ENCODE measurements around the gene DRGX.

DRGX gene

DNA sequence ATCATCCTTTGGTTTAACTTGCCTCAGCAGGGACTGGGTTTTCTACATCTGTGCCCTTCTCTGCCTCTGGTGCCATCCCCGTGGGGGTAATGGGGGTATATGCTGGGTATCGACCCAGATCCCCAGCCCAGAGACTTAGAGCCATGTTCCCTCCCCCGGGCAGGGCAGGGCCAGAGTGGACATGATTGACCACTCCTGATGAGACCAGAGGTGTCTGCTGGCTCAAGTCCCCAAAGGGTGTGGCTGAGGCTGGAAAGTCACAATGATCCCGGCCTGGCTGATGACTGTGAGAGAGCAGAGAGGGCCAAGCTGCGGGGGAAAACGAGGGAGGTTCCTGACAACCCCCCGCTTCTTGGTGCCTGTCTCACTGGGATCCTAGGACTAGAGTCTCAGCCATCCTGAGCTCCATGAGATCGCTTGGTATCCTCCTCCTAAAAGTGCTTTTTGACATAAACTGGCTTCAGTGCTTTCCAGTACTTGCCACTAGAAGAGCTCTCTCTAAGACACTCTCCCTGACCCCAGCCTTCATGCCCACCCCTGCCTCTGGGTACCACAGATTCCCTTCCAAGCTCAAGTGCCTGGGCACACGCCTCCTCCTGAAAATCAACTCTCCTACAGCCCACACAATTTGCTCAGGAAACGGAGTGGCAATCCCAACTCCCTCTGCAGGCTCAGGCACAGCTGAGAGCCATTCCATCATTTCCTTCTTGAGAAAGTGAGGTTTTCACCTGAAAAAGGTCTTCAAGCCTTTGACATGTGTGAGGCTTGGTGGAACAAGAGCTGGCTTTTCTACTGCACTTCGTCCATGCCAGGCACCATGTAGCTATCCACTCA is 33.9 kb downstream of the DRGX start:
- DNase-seq (ENCODE audit: low spot score) = no peak

DNA sequence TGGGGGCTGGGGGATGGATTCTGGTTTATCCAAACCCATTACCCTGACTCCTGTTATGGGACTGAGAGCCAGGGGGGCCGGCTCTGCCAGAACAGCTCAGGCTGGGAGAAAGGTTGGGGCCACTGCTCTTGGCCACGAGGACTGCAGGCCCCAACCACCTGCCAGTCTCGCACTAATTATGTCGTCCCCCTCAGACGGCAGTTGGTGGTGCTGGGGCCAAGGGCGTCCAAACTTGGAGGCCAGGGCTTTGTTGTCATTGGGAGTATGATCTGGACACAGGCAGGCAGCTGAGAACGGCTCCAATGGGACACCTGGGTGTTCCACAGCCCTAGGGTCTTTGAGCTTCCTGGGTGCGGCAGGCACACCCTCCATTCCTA is 34.7 kb downstream of the DRGX start:
- no peak for DNase-seq (ENCODE audit: low spot score)

DNA sequence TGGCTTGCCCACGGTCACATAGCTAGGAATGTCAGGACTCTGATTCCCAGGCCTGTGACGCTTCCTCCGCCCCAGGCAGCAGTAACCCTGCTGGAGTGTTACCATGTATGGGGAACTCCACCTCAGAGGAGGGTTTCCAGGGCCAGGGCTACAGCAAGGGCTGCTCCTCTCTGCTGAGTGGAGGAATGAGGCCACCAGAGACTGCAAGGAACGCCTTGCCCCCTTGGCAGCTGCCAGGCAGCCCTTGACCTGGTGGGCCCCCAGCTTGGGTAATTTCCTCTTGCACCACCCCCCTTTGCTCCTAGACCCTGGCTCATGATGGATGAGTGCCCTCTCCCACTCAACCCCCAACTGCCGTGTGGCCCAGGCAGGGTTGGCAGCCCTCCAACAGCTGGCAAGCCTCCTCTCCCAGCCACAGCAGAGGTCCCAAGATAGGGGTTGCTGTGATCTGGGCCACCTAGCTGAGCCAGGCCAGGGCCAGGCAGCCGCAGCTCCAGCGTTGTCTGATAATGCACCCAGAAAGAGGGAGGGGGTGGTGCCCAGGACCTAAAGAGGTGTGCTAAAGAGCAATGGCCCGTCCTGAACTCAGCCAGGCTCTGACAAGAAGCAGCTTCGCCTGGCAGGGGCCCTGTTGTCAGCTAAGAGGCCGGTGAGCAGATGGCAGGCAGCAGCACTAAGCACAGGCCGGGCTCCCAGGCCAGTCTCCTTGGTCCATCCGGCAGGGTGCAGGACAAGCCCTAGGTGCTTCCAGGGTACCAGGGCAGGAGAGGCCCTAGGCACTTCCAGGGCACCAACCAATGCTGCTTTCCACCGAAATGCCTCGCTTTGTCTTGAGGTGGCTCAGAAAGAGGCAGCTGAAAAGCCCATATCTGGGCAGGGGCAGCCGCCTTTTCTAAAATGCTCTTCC is 35.4 kb downstream of the DRGX start:
- no peak for DNase-seq (ENCODE audit: low spot score)

DNA sequence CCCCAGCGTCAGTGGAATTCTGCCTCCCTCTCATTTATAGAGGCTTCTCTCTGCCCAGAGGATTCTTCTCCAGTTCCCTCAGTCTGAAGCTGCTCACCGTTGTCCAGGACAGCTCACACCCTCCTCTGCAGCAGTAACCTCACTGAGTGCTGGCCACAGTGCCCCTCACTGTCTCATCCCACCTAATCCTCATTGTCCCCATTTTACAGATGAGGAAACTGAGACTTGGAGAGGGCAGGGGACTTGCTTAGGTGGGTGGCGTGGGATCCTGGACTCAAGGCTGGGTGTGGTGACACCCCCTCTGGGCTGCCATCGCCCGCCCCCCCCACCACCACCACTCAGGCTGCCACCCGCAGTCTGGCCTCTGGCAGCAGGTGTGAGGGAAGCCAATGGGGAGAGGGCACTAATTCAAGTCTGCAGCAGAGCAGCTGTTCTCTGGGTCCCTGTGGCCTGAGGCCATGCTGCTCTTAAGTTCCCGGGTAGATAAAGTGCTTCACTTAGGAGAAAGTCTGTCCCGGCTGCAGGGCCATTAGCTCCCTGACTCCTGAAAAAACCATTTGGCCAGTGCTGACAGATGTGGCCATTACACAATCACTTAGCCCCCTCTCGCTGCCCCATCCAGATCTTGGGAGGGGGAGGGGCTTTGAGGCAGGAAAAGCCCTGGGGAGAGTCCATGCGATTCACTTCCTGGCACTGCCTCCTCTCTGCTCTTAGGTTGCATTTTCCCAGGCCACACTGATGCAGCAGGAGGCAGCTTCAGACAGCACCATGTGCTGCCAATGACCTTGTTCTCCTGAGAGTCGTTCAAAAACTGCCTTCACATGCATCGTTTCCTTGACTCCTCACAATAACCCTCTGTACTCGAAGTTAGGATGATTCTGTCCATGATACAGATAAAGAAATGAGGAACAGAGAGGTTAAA is 36.3 kb downstream of the DRGX start:
- no peak for DNase-seq (ENCODE audit: low spot score)

DNA sequence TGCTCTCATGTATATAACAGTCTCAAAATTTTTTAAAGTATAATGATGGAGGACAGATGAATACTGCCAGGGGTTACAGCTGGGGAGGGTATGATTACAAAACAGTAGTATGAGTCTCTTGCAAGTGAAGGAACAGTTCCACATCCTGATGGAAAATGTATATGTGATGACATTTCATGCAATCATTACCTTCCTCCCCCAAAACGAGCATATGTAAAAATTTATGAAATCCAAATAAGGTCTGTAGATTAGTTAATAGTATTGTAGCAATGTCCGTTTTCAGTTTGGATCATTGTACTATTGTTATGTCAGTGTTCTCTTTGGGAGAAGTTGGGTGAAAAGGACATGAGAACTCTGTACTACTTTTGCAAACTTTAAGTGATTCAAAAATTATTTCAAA is 38.0 kb downstream of the DRGX start:
- DNase-seq (ENCODE audit: low spot score) = no peak

DNA sequence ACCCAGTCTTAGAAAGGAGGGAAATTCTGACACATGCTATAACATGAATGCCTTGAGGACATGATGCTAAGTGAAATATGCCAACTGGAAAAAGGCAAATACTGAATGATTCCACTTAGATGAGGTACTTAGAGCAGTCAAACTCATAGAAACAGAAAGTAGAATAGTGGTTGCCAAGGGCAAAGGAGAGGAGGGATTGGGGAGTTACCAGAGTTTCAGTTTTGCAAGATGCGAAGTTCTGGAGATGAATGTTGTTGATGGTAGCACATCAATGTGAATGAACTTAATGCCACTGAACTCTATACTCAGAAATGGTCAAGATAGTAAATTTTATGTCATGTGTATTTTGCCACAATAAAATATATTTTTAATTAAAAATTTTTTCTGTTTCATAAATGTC is 38.9 kb downstream of the DRGX start:
- no peak for DNase-seq (ENCODE audit: low spot score)

DNA sequence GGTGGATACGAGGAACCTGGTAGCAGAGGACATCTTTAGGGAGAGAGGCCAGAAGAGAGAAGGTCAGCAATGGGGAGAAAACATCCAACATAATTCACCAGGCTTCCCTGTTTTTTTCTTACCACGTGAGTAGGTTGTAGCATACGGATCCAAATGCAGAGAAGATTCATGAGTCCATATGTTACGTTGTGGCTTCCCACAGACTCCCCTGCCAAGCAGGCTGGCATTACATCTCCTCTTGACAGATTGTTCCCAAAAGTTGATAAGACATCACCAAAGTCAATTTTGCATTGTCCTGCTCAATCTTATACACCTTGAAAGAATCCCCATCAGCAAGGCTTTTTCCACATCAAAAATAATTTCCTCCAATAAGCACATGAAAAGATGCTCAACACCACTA is 39.7 kb downstream of the DRGX start:
- no peak for DNase-seq (ENCODE audit: low spot score)

DNA sequence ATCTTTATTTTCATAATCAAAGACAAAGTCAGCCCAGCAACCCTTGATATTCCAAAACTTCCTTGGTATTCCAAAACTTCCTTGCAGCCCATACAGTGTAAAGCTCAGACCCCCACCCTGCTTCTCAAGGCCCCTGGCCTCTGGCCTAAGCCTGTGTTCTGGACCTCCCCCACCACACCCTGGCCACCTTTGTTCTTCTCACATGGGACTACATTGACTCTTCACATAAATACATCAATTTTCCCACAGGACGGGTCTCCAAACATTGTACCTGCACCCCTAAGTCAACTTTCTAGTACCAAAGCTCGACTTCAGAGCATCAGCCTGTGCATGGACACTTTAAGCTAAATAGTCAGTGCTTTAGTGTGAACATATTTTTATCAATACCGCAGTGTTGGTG is 40.7 kb downstream of the DRGX start:
- no peak for DNase-seq (ENCODE audit: low spot score)

DNA sequence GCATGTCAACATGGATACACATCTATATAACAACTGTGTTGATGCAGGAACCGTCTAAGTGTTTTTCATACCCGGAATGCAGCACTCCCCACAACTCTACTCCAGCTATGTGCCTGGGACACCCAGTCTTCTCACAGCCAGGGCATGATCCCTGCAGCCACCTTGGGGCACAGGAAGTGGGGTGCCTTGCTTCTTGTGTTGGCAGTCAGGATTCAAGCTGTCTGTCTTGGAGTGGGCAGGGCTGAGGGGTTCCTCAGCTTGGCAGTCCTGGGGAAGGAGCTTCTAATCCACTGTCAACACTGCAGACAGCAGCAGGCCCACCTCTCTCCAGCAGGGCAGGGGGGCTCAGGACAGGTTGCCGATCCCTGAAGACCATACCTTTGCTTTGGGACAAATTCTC is 41.3 kb downstream of the DRGX start:
- DNase-seq (ENCODE audit: low spot score) = no peak

DNA sequence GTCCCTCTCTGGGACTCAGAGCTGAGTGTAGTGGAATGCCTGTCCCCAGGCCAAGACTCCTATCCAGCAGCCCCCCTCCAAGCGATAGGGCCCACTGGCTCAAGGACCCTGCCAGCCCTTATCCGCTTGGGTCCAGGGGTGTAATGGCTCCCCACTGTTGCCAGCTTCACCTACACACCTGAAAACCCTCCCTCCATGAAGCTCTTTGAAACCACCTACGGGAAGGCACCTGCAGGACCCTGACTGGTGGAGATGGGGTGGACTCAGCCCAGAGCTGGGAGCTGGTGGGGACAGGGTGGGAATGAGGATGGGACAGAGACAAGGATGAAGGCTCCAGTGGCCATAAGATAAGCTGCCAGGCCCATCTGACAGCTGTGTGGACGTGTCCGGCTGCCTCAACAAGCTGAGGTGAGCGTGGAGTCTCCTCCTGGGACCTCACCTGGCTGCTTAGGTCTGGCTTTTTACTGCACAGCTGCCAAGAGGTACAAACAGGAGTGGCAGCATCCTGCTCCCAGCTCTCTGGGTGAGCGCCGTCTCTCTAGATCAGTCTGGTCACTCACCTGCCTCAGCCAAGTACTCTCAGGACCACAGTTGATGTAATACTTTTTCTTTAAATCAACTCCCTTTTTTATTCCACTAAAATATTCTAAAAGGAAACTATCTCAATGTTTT is 41.9 kb downstream of the DRGX start:
- no peak for DNase-seq (ENCODE audit: low spot score)

DNA sequence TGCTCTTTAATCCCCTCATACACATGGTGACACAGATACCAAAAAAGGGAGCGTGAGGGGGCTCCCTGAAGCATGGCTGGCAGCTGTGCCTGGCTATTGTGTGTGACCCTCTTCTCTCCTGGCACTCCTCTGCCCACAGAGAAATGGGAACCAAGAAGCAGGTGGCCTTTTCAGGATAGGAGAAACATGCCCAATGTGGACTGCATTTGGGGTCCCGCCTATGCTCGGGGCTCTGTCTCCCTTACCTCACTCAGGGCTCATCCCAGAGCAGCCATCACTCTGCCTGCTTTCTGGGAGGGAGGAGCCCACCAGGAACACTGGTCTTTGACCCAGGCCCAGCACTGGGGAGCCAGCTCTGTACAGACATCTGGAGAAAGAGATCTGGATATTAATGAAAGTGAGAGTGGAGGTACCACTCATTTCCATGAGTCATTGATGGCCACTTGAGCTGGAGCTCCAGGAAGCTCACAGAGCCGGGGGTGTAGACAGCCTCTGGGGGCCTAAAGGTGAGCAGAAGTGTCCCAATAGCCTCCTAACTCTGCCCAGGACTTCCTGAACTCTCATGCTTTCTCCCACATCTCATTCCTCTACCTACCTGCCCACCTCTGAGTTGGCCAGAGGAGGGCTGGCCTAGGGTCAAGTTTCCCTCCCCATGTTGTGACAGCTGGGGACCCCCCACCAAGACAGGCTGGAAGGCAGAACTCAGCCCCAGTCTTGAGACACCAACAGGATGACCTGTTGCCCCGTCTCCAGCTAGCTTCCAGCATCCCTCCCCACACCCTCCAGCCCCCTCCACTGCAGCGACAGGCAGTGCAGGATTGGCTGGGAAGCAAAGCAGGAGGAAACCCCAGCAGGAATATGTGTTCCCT is 42.6 kb downstream of the DRGX start:
- no peak for DNase-seq (ENCODE audit: low spot score)

DNA sequence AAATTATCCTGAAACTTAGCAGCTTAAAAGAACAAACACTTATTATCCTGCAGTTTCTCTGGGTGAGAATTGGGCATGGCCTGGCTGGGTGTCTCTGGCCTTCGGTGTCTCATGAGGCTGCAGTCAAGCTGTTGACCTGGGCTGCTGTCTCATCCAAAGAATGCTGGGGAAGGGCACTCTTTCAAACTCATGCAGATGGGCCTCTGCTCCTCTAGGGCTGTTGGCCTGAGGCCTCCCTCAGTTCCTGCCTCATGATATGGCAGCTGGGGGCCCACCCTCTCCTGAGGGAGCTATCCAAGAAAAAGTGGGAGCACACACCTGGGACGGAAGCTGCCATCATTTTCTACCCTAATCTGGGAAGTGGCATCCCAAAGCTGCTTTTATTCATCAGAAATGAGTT is 43.6 kb downstream of the DRGX start:
- no peak for DNase-seq (ENCODE audit: low spot score)

DNA sequence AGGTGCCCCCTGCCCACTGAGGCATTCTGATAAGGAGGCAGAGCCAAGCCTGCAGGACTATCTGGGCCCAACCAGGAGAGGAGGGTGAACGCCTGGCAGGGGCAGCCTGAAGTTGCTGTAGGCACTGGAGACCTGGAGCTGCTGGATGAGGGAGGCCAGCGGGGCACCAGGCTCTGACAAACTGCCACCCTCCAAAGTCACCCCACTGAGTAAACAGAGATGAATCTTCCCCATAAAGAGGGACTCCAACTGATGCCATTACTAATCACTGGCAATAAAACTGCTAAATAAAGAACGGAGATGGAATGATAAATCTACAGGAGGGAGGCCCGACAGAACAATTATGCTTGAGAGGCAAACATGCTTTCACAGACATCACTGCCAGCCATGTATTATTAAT is 44.2 kb downstream of the DRGX start:
- no peak for DNase-seq (ENCODE audit: low spot score)

DNA sequence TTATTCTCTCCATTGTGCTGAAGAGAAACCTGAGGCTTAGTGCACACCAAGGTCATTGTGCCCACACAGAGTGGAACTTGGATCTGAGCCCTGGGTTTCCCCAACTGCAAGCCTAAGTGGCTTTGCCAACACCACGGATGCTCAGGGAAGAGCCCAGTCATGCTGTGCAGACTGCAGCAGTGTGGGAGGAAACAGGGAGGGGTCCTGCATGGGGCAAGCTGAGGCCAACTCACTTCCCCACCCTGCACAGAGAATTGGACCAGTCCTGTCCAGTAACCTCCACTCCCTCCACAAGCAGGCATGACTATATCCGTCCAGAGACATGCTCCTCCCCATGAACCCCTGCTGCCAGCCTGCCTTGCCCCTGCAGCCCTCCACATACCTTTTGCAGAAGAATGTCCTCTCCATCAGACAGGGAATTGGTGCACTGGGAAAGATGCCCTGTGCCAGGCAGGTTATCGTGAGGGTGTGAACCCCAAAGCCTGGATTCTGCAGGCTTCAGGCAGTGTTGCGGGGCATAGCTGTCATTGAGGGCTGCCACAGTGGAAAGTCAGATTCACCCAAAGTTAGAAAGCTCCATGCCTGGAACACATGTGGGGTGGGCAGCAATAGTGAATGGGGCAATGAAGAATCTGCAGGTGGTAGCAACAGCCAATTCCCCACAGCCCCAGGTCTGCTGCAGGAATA is 44.9 kb downstream of the DRGX start:
- DNase-seq (ENCODE audit: low spot score) = no peak

DNA sequence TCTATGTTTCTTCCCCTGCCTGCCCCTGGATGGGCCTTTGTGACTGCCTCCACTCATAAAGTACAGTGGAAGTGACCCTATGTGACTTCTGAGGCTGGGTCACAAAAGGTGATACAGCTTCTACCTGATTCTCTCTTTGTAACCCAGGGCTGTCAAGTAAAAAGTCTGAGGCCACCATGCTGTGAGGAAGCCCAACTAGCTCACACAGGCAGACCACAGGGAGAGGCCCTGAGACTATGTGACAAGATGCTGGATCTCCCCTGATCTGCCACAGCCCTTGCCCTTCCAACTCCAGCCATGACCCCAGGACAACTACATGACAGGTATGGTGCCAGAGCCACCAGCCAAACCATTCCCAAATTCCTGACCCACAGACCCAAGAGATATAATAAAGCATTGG is 45.8 kb downstream of the DRGX start:
- DNase-seq (ENCODE audit: low spot score) = no peak

DNA sequence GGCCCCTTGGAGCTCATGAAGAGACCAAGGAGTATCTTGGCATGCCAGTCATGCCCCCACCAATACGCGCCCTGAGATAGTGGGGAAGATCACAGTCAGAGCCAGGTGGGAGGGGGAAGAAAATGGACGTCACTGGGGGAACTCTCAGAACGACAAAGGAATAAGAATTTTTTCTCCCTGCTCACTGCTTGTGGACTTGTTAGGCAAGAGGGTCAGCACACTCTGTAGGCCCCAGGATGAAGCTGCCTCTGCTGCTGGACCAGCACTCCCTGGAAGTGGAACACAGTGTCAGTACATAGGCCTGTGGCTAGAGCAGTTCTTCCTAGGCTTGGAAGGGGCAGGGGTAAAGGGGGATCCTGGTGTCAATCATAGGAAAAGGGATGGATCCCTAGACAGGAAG is 46.5 kb downstream of the DRGX start:
- no peak for DNase-seq (ENCODE audit: low spot score)

DNA sequence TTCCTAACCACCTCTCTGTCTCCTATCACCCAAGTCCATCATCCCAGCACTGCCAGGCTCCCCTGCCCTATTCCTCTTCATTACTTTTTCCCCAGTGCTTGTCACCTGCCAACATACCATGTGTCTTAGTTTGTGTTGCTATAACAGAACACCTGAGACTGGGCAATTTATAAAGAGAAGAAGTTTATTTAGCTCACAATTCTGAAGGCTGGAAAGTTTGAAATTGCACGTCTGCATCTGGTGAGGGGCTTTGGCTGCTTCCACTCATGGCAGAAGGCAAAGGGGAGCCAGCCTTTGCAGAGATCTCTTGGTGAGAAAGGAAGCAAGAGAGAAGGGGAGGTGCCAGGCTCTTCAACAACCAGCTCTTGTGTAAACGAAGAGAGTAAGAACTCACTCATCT is 47.3 kb downstream of the DRGX start:
- no peak for DNase-seq (ENCODE audit: low spot score)

DNA sequence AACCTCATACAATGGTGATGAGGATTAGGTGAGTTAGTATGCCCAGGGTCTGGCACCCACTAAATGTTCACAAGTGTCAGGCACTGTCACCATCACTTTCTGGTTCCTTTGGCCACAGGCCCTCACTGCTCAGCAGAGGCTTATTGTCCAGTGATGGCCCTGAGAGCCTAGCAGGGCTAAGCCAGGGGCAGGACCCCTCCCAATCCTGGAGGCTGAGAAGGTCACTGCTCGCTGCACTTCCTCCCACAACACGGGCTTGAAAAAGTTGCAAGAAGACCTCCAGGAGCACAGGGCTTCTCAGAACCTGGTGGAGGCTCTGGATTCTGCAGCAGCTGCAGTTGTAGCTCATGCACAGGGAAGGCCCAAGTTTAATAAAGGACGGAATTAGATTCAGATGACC is 48.1 kb downstream of the DRGX start:
- DNase-seq (ENCODE audit: low spot score) = no peak

DNA sequence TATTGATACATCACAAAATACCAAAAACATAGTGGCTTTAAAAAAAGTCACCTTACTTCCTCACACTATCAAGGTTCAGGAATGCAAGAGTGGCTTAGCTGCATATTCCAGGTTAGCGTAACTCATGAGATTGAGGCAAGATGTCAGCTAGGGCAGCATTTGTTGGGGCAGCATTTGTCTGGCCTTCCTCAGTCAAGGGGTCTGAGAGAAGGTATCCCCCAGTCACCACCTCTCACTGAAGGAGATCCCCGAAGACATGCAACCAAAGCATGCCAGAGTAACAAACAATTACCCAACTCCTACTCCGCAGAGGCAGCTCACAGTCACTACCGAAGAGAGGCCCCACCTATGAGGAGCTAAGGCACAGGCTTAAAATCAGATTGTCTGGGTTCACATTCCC is 48.5 kb downstream of the DRGX start:
- DNase-seq (ENCODE audit: low spot score) = no peak

DNA sequence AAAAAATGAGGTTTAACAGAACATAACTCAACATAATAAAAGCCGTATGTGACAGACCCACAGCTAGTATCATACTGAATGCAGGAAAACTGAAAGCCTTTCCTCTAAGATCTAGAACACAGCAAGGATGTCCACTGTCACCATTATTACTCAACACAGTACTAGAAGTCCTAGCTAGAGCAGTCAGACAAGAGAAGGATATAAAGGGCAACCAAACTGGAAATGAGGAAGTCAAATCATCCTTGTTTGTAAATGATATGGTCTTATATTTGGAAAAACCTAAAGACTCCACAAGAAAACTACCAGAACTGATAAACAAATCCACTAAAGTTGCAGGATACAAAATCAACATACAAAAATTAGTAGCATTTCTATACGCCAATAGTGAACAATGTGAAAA is 51.0 kb downstream of the DRGX start:
- no peak for DNase-seq (ENCODE audit: low spot score)

Measured in putamen (tissue), 1 donor.